CD4-positive, alpha-beta memory T cell (primary cell): ENCODE results near the gene PDE4D. TPM values are rescaled to one million over a fixed set of nuclear protein-coding genes. Genes with fewer than 3 reads are reported as not detected.

Experiments used
- CTCF ChIA-PET: fragments of 350-600 bp; sonication (Branson Sonifier 250); formaldehyde crosslinking; loops from one replicate; lab custom pipeline; 2021; ENCODE audit warnings: inconsistent platforms; ENCODE audit not compliant: partially characterized antibody; lab: Charles Lee
- POLR2A ChIA-PET: fragments of 350-600 bp; sonication (Branson Sonifier 250); formaldehyde crosslinking; loops from one replicate; lab custom pipeline; 2021; ENCODE audit not compliant: partially characterized antibody; lab: Charles Lee
- DNase-seq, 5 donors: peaks; one replicate each; pipeline versions ENCODE4 v3.0.0 to v3.0.0-alpha.2; 2020 to 2022; ENCODE audit warnings: mixed read lengths in 1 of 5
- H3K27ac ChIP-seq: one replicate; pipeline ENCODE4 v1.7.0; 2013; ENCODE audit warnings: low read depth, low read length
- H3K27me3 ChIP-seq: 2 replicates; pipeline ENCODE4 v1.7.0; 2013; ENCODE audit warnings: mild to moderate bottlenecking, low read length, moderate library complexity; ENCODE audit not compliant: insufficient read depth
- H3K36me3 ChIP-seq: 2 replicates; pipeline ENCODE4 v1.7.0; 2013; ENCODE audit warnings: mild to moderate bottlenecking, low read length, moderate library complexity; ENCODE audit not compliant: insufficient read depth
- H3K4me1 ChIP-seq: 2 replicates; pipeline ENCODE4 v1.7.0; 2013; ENCODE audit warnings: mild to moderate bottlenecking, low read length, moderate library complexity; ENCODE audit not compliant: insufficient read depth
- H3K4me3 ChIP-seq, 2 donors: one replicate each; pipeline ENCODE4 v1.7.0; 2013; ENCODE audit warnings: low read length in 2 of 2, mild to moderate bottlenecking in 1 of 2
- H3K9me3 ChIP-seq, 2 donors: one replicate each; pipeline ENCODE4 v1.7.0; 2013; ENCODE audit warnings: low read length in 2 of 2, control low read depth in 1 of 2; ENCODE audit not compliant: control insufficient read depth in 1 of 2
- H3K27ac Mint-ChIP-seq, 7 donors: one replicate each; pipeline ENCODE4 v1.8.0; 2020 to 2021; ENCODE audit warnings: mixed read lengths in 7 of 7, mild to moderate bottlenecking in 6 of 7, inconsistent platforms in 3 of 7, moderate library complexity in 3 of 7
- H3K27me3 Mint-ChIP-seq, 2 donors: one replicate each; pipeline ENCODE4 v1.8.0; 2020 to 2021; ENCODE audit warnings: mixed read lengths in 2 of 2
- H3K36me3 Mint-ChIP-seq, 2 donors: one replicate each; pipeline ENCODE4 v1.8.0; 2020 to 2021; ENCODE audit warnings: mixed read lengths in 2 of 2, inconsistent platforms in 1 of 2, mild to moderate bottlenecking in 1 of 2
- H3K4me1 Mint-ChIP-seq, 4 donors: one replicate each; pipeline ENCODE4 v1.8.0; 2020 to 2021; ENCODE audit warnings: mixed read lengths in 4 of 4, mild to moderate bottlenecking in 1 of 4
- H3K4me3 Mint-ChIP-seq, 8 donors: one replicate each; pipeline ENCODE4 v1.8.0; 2020 to 2021; ENCODE audit warnings: mixed read lengths in 8 of 8, mild to moderate bottlenecking in 7 of 8, moderate library complexity in 6 of 8, inconsistent platforms in 3 of 8
- H3K9me3 Mint-ChIP-seq, 8 donors: one replicate each; pipeline ENCODE4 v1.8.0; 2020 to 2021; ENCODE audit warnings: mixed read lengths in 8 of 8, mild to moderate bottlenecking in 5 of 8, inconsistent platforms in 3 of 8, moderate library complexity in 1 of 8
- intact Hi-C: fragments of 100-400 bp; cut with micrococcal nuclease; formaldehyde crosslinking; loops from one replicate; pipeline ENCODE4 v1.15.1; 2023
- polyA plus RNA-seq, 2 donors: library from polyadenylated mRNA; unstranded; fragments of 300-500 nt; fragmentation: Illumina TruSeq; gene quantifications; one replicate each; pipeline ENCODE4 v1.2.3, GENCODE V29; 2021
- total RNA-seq, 2 experiments: library from RNA; stranded (reverse); gene quantifications; one replicate each; pipeline ENCODE4 v1.2.3, GENCODE V29; 2021

PDE4D gene
- total and polyA plus RNA-seq, 4 experiments from 2014 or later = 12.3 to 49.7 (median 30.3) TPM

DNA sequence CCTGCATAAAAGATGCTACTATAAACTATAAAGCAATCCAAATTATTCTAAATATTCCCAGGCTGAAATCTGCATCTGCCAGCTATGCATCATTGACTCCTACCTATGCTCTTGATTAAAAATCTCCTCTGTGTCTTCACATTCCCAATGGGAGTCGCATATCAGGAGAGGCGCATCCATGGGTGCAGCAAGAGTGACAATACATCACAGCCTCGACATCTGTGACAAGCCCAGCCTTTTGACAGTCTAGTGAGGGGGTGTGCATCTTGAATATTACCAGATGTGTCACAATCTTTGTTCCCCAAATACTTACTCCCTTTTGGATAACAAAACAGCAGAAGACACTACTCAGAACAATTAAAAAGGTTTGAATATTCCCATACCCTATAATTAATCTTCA lies 171.8 kb downstream of the PDE4D start:
- intact Hi-C loops = no loop called here
- H3K9me3 Mint-ChIP-seq = no peaks in the 10 kb centered on the region
- H3K4me3 Mint-ChIP-seq = no peak overlapping the region
- Histone ChIP-seq H3K36me3 (no peaks in the 10 kb centered on the region), H3K4me1 (no peaks in the 10 kb centered on the region), H3K4me3 (no peak overlapping the region), H3K27me3 (no peaks in the 10 kb centered on the region), H3K9me3 (no peaks in the 10 kb centered on the region), H3K27ac (no peak overlapping the region)
- ChIA-PET CTCF (no interaction called here), POLR2A (no interaction called here)
- no peak for DNase-seq
- H3K4me1 Mint-ChIP-seq = no peaks in the 10 kb centered on the region
- no peaks in the 10 kb centered on the region for H3K36me3 Mint-ChIP-seq
- no peak overlapping the region for H3K27ac Mint-ChIP-seq
- peaks cover 0 to 2% of the 10 kb centered on the region in 2 donors for H3K27me3 Mint-ChIP-seq

DNA sequence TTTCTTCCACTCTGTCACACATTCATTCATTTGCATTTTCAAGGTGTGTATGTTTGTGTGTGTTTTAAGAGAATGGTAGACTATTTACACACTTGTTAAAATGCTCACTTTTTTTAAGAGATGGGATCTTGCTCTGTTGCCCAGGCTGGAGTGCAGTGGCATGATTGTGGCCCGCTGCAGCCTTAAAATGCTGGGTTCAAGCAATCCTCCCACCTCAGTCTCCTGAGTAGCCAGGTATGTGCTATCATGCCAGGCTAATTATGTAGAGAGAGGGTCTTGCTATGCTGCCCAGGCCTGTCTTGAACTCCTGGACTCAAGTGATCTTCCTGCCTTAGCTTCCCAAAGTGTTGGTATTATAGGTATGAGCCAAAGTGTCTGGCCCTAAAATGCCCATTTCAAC lies 173.5 kb downstream of the PDE4D start:
- no peak overlapping the region for H3K27ac ChIP-seq
- no peak overlapping the region for H3K4me3 Mint-ChIP-seq
- CTCF ChIA-PET = no interaction called here
- no peaks in the 10 kb centered on the region for H3K36me3 ChIP-seq
- no peak for DNase-seq
- intact Hi-C loops = no loop called here
- H3K27me3 Mint-ChIP-seq = peaks cover 0 to 2% of the 10 kb centered on the region in 2 donors
- H3K9me3 Mint-ChIP-seq = peaks cover 0 to 2% (median 0%) of the 10 kb centered on the region in 8 donors
- no peaks in the 10 kb centered on the region for H3K9me3 ChIP-seq
- no peaks in the 10 kb centered on the region for H3K27me3 ChIP-seq
- no peaks in the 10 kb centered on the region for H3K4me1 Mint-ChIP-seq
- H3K36me3 Mint-ChIP-seq = no peaks in the 10 kb centered on the region
- no peak overlapping the region for H3K27ac Mint-ChIP-seq
- H3K4me3 ChIP-seq = no peak overlapping the region
- POLR2A ChIA-PET = no interaction called here
- H3K4me1 ChIP-seq = no peaks in the 10 kb centered on the region

DNA sequence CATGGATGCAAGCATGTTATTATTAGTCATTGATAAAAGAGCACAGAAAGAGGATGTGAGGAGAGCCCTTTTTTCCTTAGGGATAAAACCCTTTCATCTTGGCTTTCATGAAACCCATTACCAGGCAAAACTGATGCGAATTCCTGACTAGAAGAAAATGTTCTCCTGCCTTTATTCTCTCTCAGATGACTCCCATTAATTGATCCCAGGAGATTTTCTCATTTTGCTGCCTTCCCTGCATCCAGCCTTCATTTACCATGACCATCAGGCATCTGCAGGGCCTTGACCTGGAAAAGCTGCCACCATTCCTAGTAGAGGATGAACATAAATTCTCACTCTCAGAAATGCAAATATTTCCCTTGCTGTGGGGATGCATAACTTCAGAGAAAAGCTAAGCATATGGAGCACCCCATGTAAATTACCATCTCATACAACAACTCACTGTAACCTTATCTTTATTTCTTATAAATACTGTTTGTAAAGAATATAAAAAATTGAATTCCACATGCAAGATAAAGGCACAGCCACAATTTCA lies 176.5 kb downstream of the PDE4D start:
- Histone ChIP-seq H3K36me3 (no peaks in the 10 kb centered on the region), H3K9me3 (peaks cover 0 to 9% of the 10 kb centered on the region in 2 donors), H3K4me1 (no peaks in the 10 kb centered on the region), H3K27ac (no peak overlapping the region), H3K4me3 (no peak overlapping the region), H3K27me3 (no peaks in the 10 kb centered on the region)
- Mint-ChIP-seq H3K9me3 (peaks cover 0 to 5% (median 2%) of the 10 kb centered on the region in 8 donors), H3K27me3 (peaks cover 0 to 1% of the 10 kb centered on the region in 2 donors), H3K4me3 (no peak overlapping the region), H3K27ac (no peak overlapping the region), H3K4me1 (no peaks in the 10 kb centered on the region), H3K36me3 (peaks cover 0 to 4% of the 10 kb centered on the region in 2 donors)
- ChIA-PET CTCF (no interaction called here), POLR2A (no interaction called here)
- no peak for DNase-seq
- intact Hi-C loops = no loop called here

DNA sequence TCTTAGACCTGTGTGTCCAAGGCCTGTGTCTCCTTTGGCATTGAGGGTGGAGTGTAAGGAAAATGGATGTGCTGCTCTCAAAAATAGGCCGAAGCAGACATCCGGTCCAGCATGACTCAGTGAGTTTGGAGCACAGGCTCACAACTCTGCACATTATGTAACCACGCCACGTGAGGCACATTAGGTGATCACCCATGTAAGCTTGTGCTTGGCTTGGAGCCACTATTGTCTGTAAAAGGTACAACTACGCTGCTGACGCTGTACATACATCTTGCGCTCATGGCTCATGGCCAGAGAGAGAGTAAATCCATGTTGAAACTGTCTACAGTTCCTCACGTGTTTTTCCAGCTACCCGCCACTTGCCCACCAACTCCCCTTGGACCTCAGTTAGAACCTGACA lies 177.5 kb downstream of the PDE4D start:
- no peak overlapping the region for H3K27ac ChIP-seq

DNA sequence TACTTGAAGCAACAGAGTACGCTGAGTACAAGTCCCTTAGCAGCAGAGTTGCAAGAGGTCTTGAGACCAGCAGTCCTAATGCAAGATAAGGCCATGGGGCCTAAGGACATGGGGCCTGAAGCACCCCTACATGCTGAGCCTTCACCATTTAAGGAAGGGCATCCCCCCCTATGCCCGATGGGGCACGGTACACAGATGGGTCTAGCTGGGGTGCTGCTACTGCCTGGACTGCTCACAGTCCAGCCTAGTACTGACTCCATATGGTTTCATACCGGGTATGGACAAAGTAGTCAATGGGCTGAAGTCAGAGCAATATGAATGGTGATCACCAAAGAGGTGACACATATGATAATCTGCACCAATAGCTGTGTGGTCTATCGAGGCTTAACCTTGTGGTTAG lies 178.3 kb downstream of the PDE4D start:
- Histone ChIP-seq H3K4me3 (no peak overlapping the region), H3K36me3 (no peaks in the 10 kb centered on the region), H3K9me3 (peaks cover 0 to 9% of the 10 kb centered on the region in 2 donors), H3K27ac (no peak overlapping the region), H3K27me3 (no peaks in the 10 kb centered on the region), H3K4me1 (no peaks in the 10 kb centered on the region)
- H3K4me1 Mint-ChIP-seq = no peaks in the 10 kb centered on the region
- ChIA-PET POLR2A (no interaction called here), CTCF (no interaction called here)
- H3K36me3 Mint-ChIP-seq = peaks cover 0 to 4% of the 10 kb centered on the region in 2 donors
- H3K9me3 Mint-ChIP-seq = peaks cover 0 to 5% (median 2%) of the 10 kb centered on the region in 8 donors
- no peak overlapping the region for H3K27ac Mint-ChIP-seq
- no peak for DNase-seq
- H3K4me3 Mint-ChIP-seq = no peak overlapping the region
- H3K27me3 Mint-ChIP-seq = no peaks in the 10 kb centered on the region
- intact Hi-C loops = no loop called here

More for the DNA sequence above, 177.5 kb downstream of the PDE4D start:
- POLR2A ChIA-PET = no interaction called here
- H3K4me1 ChIP-seq = no peaks in the 10 kb centered on the region
- Mint-ChIP-seq H3K9me3 (peaks cover 0 to 5% (median 2%) of the 10 kb centered on the region in 8 donors), H3K4me3 (no peak overlapping the region), H3K4me1 (no peaks in the 10 kb centered on the region), H3K27ac (no peak overlapping the region), H3K36me3 (peaks cover 0 to 4% of the 10 kb centered on the region in 2 donors), H3K27me3 (no peaks in the 10 kb centered on the region)
- no peaks in the 10 kb centered on the region for H3K36me3 ChIP-seq
- CTCF ChIA-PET = no interaction called here
- intact Hi-C loops = no loop called here
- H3K27me3 ChIP-seq = no peaks in the 10 kb centered on the region
- no peak for DNase-seq
- H3K4me3 ChIP-seq = no peak overlapping the region
- H3K9me3 ChIP-seq = peaks cover 0 to 9% of the 10 kb centered on the region in 2 donors

DNA sequence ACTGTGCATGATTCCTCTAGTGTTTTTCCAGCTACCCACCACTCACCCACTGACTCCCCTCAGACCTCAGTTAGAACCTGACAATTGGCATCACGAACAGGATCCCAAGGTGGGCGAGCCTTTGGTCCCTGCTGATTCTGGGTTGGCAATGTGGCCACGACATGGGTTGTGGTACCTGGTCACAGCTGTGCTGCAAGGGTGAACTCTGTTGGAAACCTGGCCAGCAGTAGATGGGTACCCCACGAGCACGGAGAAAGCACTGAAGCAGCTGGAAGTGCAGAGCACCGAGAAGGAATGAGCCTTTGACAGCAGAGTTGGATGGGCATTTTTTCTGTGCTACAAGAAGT lies 180.1 kb downstream of the PDE4D start:
- intact Hi-C loops = no loop called here
- no peaks in the 10 kb centered on the region for H3K4me1 ChIP-seq
- Mint-ChIP-seq H3K27me3 (no peaks in the 10 kb centered on the region), H3K4me1 (no peaks in the 10 kb centered on the region), H3K36me3 (peaks cover 0 to 4% of the 10 kb centered on the region in 2 donors), H3K27ac (no peak overlapping the region), H3K9me3 (peaks cover 0 to 5% (median 2%) of the 10 kb centered on the region in 8 donors), H3K4me3 (no peak overlapping the region)
- H3K27me3 ChIP-seq = no peaks in the 10 kb centered on the region
- no peak overlapping the region for H3K4me3 ChIP-seq
- H3K9me3 ChIP-seq = peaks cover 0 to 9% of the 10 kb centered on the region in 2 donors
- peak in 1 of 5 donors; percentile 29 for DNase-seq
- CTCF ChIA-PET = interaction anchor here (1.2 kb wide), 1 partner anchor 10 kb away, joined by 3 read pairs; no protein-coding TSS in a partner anchor
- H3K36me3 ChIP-seq = no peaks in the 10 kb centered on the region
- no peak overlapping the region for H3K27ac ChIP-seq
- POLR2A ChIA-PET = no interaction called here

DNA sequence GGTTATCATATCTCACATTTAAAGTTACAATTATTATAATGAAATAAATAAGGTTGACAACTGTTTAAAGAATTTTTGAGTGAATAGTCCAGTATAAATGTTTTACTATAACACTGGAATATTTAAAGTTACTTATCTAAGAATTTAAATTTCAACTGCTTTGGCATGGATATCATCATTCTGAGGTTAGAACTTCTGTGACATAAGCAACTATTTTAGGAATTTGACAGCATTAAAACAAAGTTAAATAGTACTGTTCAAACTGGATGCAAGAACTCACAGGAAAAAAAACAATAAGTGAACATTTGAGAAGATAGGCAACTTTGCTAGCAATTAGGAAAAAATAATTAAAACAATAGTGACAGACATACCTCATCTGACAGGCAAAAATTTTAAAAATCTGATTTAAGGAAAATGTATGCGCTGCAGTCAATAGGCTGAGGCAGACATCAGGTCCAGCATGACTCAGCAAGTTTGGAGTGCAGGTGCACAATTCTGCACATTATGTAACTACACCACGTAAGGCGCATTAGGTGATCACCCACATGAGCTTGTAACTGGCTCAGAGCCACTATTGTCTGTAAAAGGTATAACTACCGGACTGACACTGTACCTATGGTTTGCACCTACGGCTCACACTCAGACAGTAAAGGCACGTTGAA lies 180.6 kb downstream of the PDE4D start:
- ChIA-PET CTCF (interaction anchor here (1.2 kb wide), 1 partner anchor 10 kb away, joined by 3 read pairs; no protein-coding TSS in a partner anchor), POLR2A (no interaction called here)
- Histone ChIP-seq H3K4me3 (no peak overlapping the region), H3K9me3 (peaks cover 0 to 9% of the 10 kb centered on the region in 2 donors), H3K27ac (no peak overlapping the region), H3K27me3 (no peaks in the 10 kb centered on the region), H3K4me1 (no peaks in the 10 kb centered on the region), H3K36me3 (no peaks in the 10 kb centered on the region)
- H3K4me1 Mint-ChIP-seq = no peaks in the 10 kb centered on the region
- no peaks in the 10 kb centered on the region for H3K27me3 Mint-ChIP-seq
- DNase-seq = peak in 1 of 5 donors; percentile 11
- peaks cover 0 to 5% (median 2%) of the 10 kb centered on the region in 8 donors for H3K9me3 Mint-ChIP-seq
- H3K36me3 Mint-ChIP-seq = peaks cover 0 to 4% of the 10 kb centered on the region in 2 donors
- H3K27ac Mint-ChIP-seq = no peak overlapping the region
- intact Hi-C loops = no loop called here
- no peak overlapping the region for H3K4me3 Mint-ChIP-seq
